ENCODE data around the gene HPS4.

DNA sequence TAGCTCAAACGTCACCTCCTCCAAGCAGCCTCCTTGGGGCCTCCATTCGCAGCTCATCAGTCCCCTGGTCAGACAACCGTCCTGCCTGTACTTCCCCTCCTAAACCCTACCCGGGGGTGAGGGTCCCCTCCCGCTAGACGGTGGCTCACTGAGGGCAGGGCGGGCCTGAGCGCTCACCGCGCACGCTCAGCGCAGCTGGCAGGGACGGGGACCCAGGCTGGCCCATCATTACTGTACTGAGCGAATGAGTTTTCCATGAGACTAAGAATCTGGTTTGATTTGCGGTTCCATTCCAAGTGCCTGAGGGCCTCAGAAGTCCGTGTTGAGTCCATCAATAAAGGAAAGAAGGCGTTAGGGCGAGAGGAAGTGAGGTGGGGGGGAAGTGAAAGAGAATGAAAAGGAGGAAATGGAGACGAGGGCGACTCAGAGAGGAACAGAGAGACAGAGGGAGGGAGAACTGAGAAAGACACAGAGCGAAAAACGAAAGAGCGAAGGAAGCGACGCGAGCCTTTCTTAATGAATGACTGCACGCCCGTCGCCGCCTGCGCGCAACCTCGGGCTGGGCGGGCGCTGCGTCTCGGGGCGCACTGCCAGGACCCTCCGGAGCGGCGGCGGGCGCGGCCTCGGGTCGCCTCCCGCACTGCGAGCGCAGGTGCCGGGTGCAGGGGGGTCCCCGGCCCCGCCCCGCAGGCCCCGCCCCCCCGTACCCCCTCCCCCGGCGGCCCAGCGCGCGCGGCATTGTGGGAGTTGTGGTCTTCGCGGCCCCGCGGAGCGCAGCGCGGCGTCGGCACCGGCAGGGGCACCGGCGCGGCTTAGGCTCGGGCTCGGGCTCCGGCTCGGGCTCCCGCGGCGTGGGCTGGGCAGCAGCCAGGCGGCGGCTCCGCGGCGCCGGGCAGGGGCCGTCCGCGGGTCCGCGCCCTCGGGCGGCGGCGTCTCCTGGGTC lies 54.8 kb downstream of the HPS4 start, which contains the start of gene ASPHD2:
- TF ChIP-seq JUN (IDR thresholded peaks at IDR 0.05): peak in 1 of 2 experiments; percentile 19; a peak in 1 of 5 replicates
- TF ChIP-seq POLR2A (IDR thresholded peaks at IDR 0.05; ENCODE audit: low read length): peak; percentile 53; the same call in 1 of the 2 replicates
- TF ChIP-seq, protein P1, sequence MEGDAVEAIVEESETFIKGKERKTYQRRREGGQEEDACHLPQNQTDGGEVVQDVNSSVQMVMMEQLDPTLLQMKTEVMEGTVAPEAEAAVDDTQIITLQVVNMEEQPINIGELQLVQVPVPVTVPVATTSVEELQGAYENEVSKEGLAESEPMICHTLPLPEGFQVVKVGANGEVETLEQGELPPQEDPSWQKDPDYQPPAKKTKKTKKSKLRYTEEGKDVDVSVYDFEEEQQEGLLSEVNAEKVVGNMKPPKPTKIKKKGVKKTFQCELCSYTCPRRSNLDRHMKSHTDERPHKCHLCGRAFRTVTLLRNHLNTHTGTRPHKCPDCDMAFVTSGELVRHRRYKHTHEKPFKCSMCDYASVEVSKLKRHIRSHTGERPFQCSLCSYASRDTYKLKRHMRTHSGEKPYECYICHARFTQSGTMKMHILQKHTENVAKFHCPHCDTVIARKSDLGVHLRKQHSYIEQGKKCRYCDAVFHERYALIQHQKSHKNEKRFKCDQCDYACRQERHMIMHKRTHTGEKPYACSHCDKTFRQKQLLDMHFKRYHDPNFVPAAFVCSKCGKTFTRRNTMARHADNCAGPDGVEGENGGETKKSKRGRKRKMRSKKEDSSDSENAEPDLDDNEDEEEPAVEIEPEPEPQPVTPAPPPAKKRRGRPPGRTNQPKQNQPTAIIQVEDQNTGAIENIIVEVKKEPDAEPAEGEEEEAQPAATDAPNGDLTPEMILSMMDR (IDR thresholded peaks at IDR 0.05): no peak
- TF ChIP-seq ATOH8 (CRISPR knock-in tag; IDR thresholded peaks at IDR 0.05; ENCODE audit: low read depth): no peak
- no peak for TF ChIP-seq CEBPB (IDR thresholded peaks at IDR 0.05)
- no peak for TF ChIP-seq KDM5A (IDR thresholded peaks at IDR 0.05)
- TF ChIP-seq BHLHE40 (IDR thresholded peaks at IDR 0.05; ENCODE audit: low read depth, low read length): no peak
- TF ChIP-seq EP300 (IDR thresholded peaks at IDR 0.05): no peak
- no peak for TF ChIP-seq ELK1 (IDR thresholded peaks at IDR 0.05; ENCODE audit: low read depth, low read length)

Data from A549 (cell line).